K562 (cell line): ENCODE results near the gene LATS1. TPM values are rescaled to one million over a fixed set of nuclear protein-coding genes. Genes with fewer than 3 reads are reported as not detected.
A peak's percentile ranks its signal among the peaks of the same experiment; 100 is the strongest.

Experiments
- ATAC-seq: fragments of 200-7000 bp; cut with Tn5 transposase; 3 replicates; pipeline ENCODE4 v1.9.1; 2020; ENCODE audit warnings: moderate library complexity
- BruUV-seq: library from RNA; stranded (reverse); fragments of 400-500 nt; replicated peaks from 2 replicates; lab custom pipeline; 2021; lab: Mats Ljungman, UMichigan
- CTCF ChIA-PET: fragments of 300-600 bp; formaldehyde crosslinking; extraction: SDS; loops from one replicate; lab custom pipeline; 2021; ENCODE audit warnings: low intra/inter-chr PET ratio; lab: Yijun Ruan, JAX
- POLR2A ChIA-PET: fragments of 300-600, 350-650 bp; sonication (Branson Sonifier 250); formaldehyde crosslinking; extraction: SDS; loops from one replicate; lab custom pipeline; 2021; ENCODE audit warnings: antibody characterized with exemption, inconsistent platforms; lab: Yijun Ruan, JAX
- DNase-seq, 4 experiments: peaks; one replicate each; pipeline versions ENCODE4 v3.0.0 to v3.0.0-alpha.2; 2011 to 2018; ENCODE audit warnings: low spot score in 3 of 4, mixed read lengths in 3 of 4; ENCODE audit errors: extremely low read depth in 1 of 4
- FAIRE-seq: peaks from 2 replicates; lab custom pipeline; 2011; peaks lifted over from hg19 to GRCh38; lab: Jason Lieb, UNC
- H2AFZ ChIP-seq: 2 replicates; pipeline ENCODE4 v1.6.0; 2011; ENCODE audit warnings: low read depth, low read length, control low read depth, inconsistent platforms
- H3K27ac ChIP-seq: fragments of 200-600 bp; 3 replicates; pipeline ENCODE4 v1.8.0; 2011; ENCODE audit warnings: low read depth, mild to moderate bottlenecking, control low read depth, inconsistent platforms, low read length, moderate library complexity, mixed read lengths; ENCODE audit errors: extremely low read depth
- H3K27me3 ChIP-seq, 2 experiments: fragments of 300-600 bp in 1 of 2; 2 replicates in 1 of 2; 3 replicates in 1 of 2; pipeline versions ENCODE4 v1.6.0 to v1.8.0; 2011; ENCODE audit warnings: inconsistent platforms in 2 of 2, low read length in 2 of 2, mild to moderate bottlenecking in 1 of 2, mixed read lengths in 1 of 2, moderate library complexity in 1 of 2; ENCODE audit not compliant: control insufficient read depth in 2 of 2, insufficient read depth in 2 of 2
- H3K36me3 ChIP-seq: fragments of 300-600 bp; 3 replicates; pipeline ENCODE4 v1.8.0; 2011; ENCODE audit warnings: mild to moderate bottlenecking, low read length, inconsistent platforms; ENCODE audit not compliant: control insufficient read depth, insufficient read depth
- H3K4me1 ChIP-seq, 2 experiments: fragments of 200-600 bp in 1 of 2; replicated peaks in 1 of 2; 2 replicates in 1 of 2; 3 replicates in 1 of 2; pipeline versions ENCODE4 v1.5.1 to v1.8.0; 2011; ENCODE audit warnings: inconsistent platforms in 2 of 2, low read length in 2 of 2, mild to moderate bottlenecking in 1 of 2, mixed read lengths in 1 of 2, moderate library complexity in 1 of 2; ENCODE audit not compliant: control insufficient read depth in 2 of 2, insufficient read depth in 2 of 2
- H3K4me2 ChIP-seq: 2 replicates; pipeline ENCODE4 v1.6.1; 2011; ENCODE audit warnings: low read length, control low read depth, inconsistent platforms, mixed read lengths; ENCODE audit not compliant: insufficient read depth
- H3K4me3 ChIP-seq: fragments of 200-600 bp; sonication (generic), shearing (Covaris generic); 2 replicates; pipeline ENCODE4 v1.5.1; 2016; ENCODE audit warnings: control low read depth, inconsistent platforms
- H3K79me2 ChIP-seq: fragments of 200-600 bp; 3 replicates; pipeline ENCODE4 v1.8.0; 2011; ENCODE audit warnings: low read length, inconsistent platforms; ENCODE audit not compliant: control insufficient read depth, insufficient read depth
- H3K9ac ChIP-seq, 2 experiments: 2 replicates each; pipeline versions ENCODE4 v1.6.0 to v1.6.1; 2011; ENCODE audit warnings: low read depth in 2 of 2, low read length in 2 of 2, control low read depth in 1 of 2, inconsistent platforms in 1 of 2, mild to moderate bottlenecking in 1 of 2, mixed read lengths in 1 of 2; ENCODE audit not compliant: insufficient read depth in 1 of 2
- H3K9me1 ChIP-seq: one replicate; pipeline ENCODE4 v1.6.0; 2011; ENCODE audit warnings: inconsistent platforms, mild to moderate bottlenecking, low read length, moderate library complexity; ENCODE audit not compliant: control insufficient read depth, insufficient read depth
- H3K9me3 ChIP-seq: replicated peaks from 2 replicates; pipeline ENCODE4 v1.5.1; 2011; ENCODE audit warnings: low read depth, low read length, inconsistent platforms; ENCODE audit not compliant: control insufficient read depth, insufficient read depth
- H4K20me1 ChIP-seq: replicated peaks from 2 replicates; pipeline ENCODE4 v1.6.1; 2011; ENCODE audit warnings: low read length, inconsistent platforms, mixed read lengths; ENCODE audit not compliant: control insufficient read depth, insufficient read depth
- AFF1 ChIP-seq, 2 experiments: fragments of 450-650 bp; IDR thresholded peaks; 2 replicates each; pipeline ENCODE4 v1.6.1; 2018; ENCODE audit warnings: mild to moderate bottlenecking in 2 of 2, low read depth in 1 of 2; ENCODE audit not compliant: partially characterized antibody in 2 of 2
- CTCF ChIP-seq, 3 experiments: IDR thresholded peaks in 2 of 3; conservative IDR thresholded peaks in 1 of 3; 2 replicates each; pipeline ENCODE4 v1.5.1; 2011 to 2012; ENCODE audit warnings: low read length in 3 of 3, mild to moderate bottlenecking in 3 of 3, control low read depth in 2 of 3, improper control_type of control experiment in 1 of 3, inconsistent platforms in 1 of 3, low read depth in 1 of 3, mixed read lengths in 1 of 3, moderate library complexity in 1 of 3; ENCODE audit not compliant: insufficient read depth in 2 of 3
- FOXK1 ChIP-seq: sonication (generic); formaldehyde crosslinking; IDR thresholded peaks from 2 replicates; pipeline ENCODE4 v1.8.0; 2022; ENCODE audit warnings: missing genetic modification reagents, mild to moderate bottlenecking, borderline replicate concordance
- FOXP1 ChIP-seq: sonication (generic); formaldehyde crosslinking; IDR thresholded peaks from 2 replicates; pipeline ENCODE4 v1.8.0; 2022; ENCODE audit warnings: mild to moderate bottlenecking, missing genetic modification reagents
- KLF16 ChIP-seq: IDR thresholded peaks from 2 replicates; pipeline ENCODE4 v1.6.1; 2016; ENCODE audit warnings: antibody characterized with exemption
- TAL1 ChIP-seq: fragments of 450-650 bp; IDR thresholded peaks from 2 replicates; pipeline ENCODE4 v1.6.1; 2016; ENCODE audit warnings: mild to moderate bottlenecking
- TARDBP ChIP-seq: fragments of 450-650 bp; IDR thresholded peaks from 2 replicates; pipeline ENCODE4 v1.6.1; 2016
- ZBTB26 ChIP-seq: fragments of 450-650 bp; formaldehyde crosslinking; IDR thresholded peaks from 2 replicates; pipeline ENCODE4 v1.4.0; 2022; ENCODE audit warnings: missing genetic modification characterization
- ZNF143 ChIP-seq: sonication (generic); formaldehyde crosslinking; IDR thresholded peaks from 2 replicates; pipeline ENCODE4 v1.9.0; 2022; ENCODE audit warnings: mild to moderate bottlenecking, missing genetic modification reagents
- ZNF584 ChIP-seq: fragments of 200-800 bp; sonication (Bioruptor generic); IDR thresholded peaks from 2 replicates; pipeline ENCODE4 v1.6.1; 2016; ENCODE audit warnings: low read depth, mild to moderate bottlenecking, missing genetic modification characterization, missing compliant biosample characterization
- WGBS: fragments of 100-300 bp; shearing (Covaris generic); methylation state at CpG from one replicate; pipeline ENCODE4 v1.1.6; 2016; ENCODE audit warnings: low coverage, mixed read lengths; ENCODE audit not compliant: insufficient coverage; ENCODE audit errors: missing lambda C conversion rate; 5-methylcytosine and 5-hydroxymethylcytosine counted together
- in situ Hi-C: fragments of 300-500 bp; cut with MboI; formaldehyde crosslinking; loops from 4 replicates; pipeline ENCODE4 v1.15.0; 2018; ENCODE audit warnings: inconsistent platforms, mixed read lengths
- intact Hi-C: fragments of 100-400 bp; cut with micrococcal nuclease; formaldehyde crosslinking; loops from 2 replicates; pipeline ENCODE4 v1.14.2; 2022
- polyA plus RNA-seq, 8 experiments: library from polyadenylated mRNA; depleted of rRNA in 4 of 8; stranded (reverse) in 5 of 8; unstranded in 3 of 8; fragments of >200 nt; fragmentation: Nextera tagmentation in 2 of 8; fragmentation: Illumina TruSeq in 1 of 8; extraction: Ambion mirVana in 2 of 8; extraction: Trizol in 1 of 8; gene quantifications; 2 replicates each; pipeline versions ENCODE4 v1.2.1 to v1.2.3, GENCODE V29; 2011 to 2014; ENCODE audit warnings: inconsistent platforms in 1 of 8, missing spikeins in 1 of 8
- total RNA-seq, 7 experiments: library from RNA; depleted of rRNA in 6 of 7; stranded (reverse); fragments of >200 nt in 6 of 7; fragmentation: Illumina TruSeq in 2 of 7; extraction: Trizol in 2 of 7; gene quantifications; 2 replicates each; pipeline versions ENCODE4 v1.2.1 to v1.2.3, GENCODE V29; 2011 to 2021; ENCODE audit warnings: low replicate concordance in 1 of 7

The LATS1 gene
- total and polyA plus RNA-seq, 9 of the 15 experiments (the other 6 are each of a cell fraction or from before 2014, with no cell fraction given) = 5.0 to 36.3 (median 18.4) TPM

GRCh38 chr6:149723771-149724417 is 6.0 kb upstream of the LATS1 start:
- H3K27ac ChIP-seq = no peak overlapping the region
- H3K9ac ChIP-seq = no peak overlapping the region
- no TSS peak for BruUV-seq
- peaks cover 9% of the 10 kb centered on the region; the same call in 1 of the 3 replicates for H3K79me2 ChIP-seq
- ChIA-PET CTCF (interaction anchor here (0.6 to 1.2 kb wide), 8 partner anchors 26 to 202 kb away, joined by 3 to 7 read pairs (median 4); no protein-coding TSS in a partner anchor), POLR2A (interaction anchor here (1.2 kb wide), 1 partner anchor 187 kb away, joined by 6 read pairs; no protein-coding TSS in a partner anchor)
- DNase-seq (peak; percentile 74 to 89 (median 76)), FAIRE-seq (peak; percentile 93), ATAC-seq (peak; percentile 86)
- no peaks in the 10 kb centered on the region for H4K20me1 ChIP-seq
- H3K27me3 ChIP-seq = no peaks in the 10 kb centered on the region
- 39% methylated on average over 10 of the region's 10 CpGs for WGBS
- in situ Hi-C loops = loop anchor here (5.0 to 10.0 kb wide), 2 partner anchors 98 to 201 kb away; partner anchors contain the start of gene RAET1G
- no peak overlapping the region for H2AFZ ChIP-seq
- peaks cover 60% of the 10 kb centered on the region for H3K36me3 ChIP-seq
- intact Hi-C loops = loop anchor here (2.0 to 5.0 kb wide), 2 partner anchors 99 to 203 kb away; no protein-coding TSS in a partner anchor
- H3K4me2 ChIP-seq = no peak overlapping the region
- no peaks in the 10 kb centered on the region for H3K9me3 ChIP-seq
- H3K4me3 ChIP-seq = no peak overlapping the region
- no peaks in the 10 kb centered on the region for H3K9me1 ChIP-seq
- peaks cover 10 to 25% of the 10 kb centered on the region in 2 experiments for H3K4me1 ChIP-seq
- TF ChIP-seq TAL1 (0 out of 2 replicates have a peak, but pooled peaks have one; percentile 12), KLF16 (peak; percentile 59), ZNF143 (CRISPR knock-in tag) (no peak), FOXP1 (CRISPR knock-in tag) (peak; percentile 74; the same call in 1 of the 2 replicates), ZNF584 (CRISPR knock-in tag) (no peak), TARDBP (peak; percentile 29; the same call in 1 of the 2 replicates), FOXK1 (peak; percentile 62; the same call in 1 of the 2 replicates), AFF1 (IDR thresholded peaks at IDR 0.05; ENCODE audit: low read depth in 1 of 2, partially characterized antibody in 2 of 2) (peak in 1 of 2 experiments; percentile 50), ZBTB26 (CRISPR knock-in tag) (no peak), CTCF (IDR thresholded peaks at IDR 0.05 in 2 of 3, conservative IDR thresholded peaks at IDR 0.05 in 1 of 3; ENCODE audit: insufficient read depth in 2 of 3, low read depth in 1 of 3, low read length in 3 of 3) (peak; percentile 93 to 98 (median 95))
